EL (cell line): ENCODE measurements around the gene METTL24.
A peak's percentile ranks its signal among the peaks of the same experiment; 100 is the strongest.
"Not testable (repeated sequence)": the region's sequence is repeated elsewhere in the genome, so short reads cannot be mapped to it uniquely, and the experiment has no call there.

Experiments used
- DNase-seq: peaks from one replicate; pipeline ENCODE4 v3.0.0-alpha.2; 2016

METTL24 gene

GRCh38 chr6:110246900-110247546 lies 111.1 kb downstream of the METTL24 start:
- no peak for DNase-seq

- DNase-seq = no peak
Observed at GRCh38 chr6:110246378-110246777, 111.8 kb downstream of the METTL24 start.

- peak; percentile 10 for DNase-seq
Observed at GRCh38 chr6:110244621-110245020, 113.5 kb downstream of the METTL24 start.

GRCh38 chr6:110239526-110240274 lies 118.4 kb downstream of the METTL24 start:
- no peak for DNase-seq

GRCh38 chr6:110236007-110236406 lies 122.1 kb downstream of the METTL24 start:
- DNase-seq = not testable (repeated sequence)

GRCh38 chr6:110233770-110234374 lies 124.3 kb downstream of the METTL24 start:
- DNase-seq = peak; percentile 17

- peak; percentile 54 for DNase-seq
Observed at GRCh38 chr6:110232450-110232849, 125.7 kb downstream of the METTL24 start.

GRCh38 chr6:110226261-110226660 lies 131.9 kb downstream of the METTL24 start:
- no peak for DNase-seq

GRCh38 chr6:110221738-110222137 lies 136.4 kb downstream of the METTL24 start:
- DNase-seq = no peak

GRCh38 chr6:110217266-110217665 lies 140.9 kb downstream of the METTL24 start:
- peak; percentile 57 for DNase-seq

GRCh38 chr6:110216140-110216539 lies 142.0 kb downstream of the METTL24 start:
- DNase-seq = no peak

GRCh38 chr6:110214338-110214737 lies 143.8 kb downstream of the METTL24 start:
- no peak for DNase-seq

GRCh38 chr6:110211753-110212152 lies 146.4 kb downstream of the METTL24 start:
- DNase-seq = no peak

- no peak for DNase-seq
Observed at GRCh38 chr6:110207652-110208051, 150.5 kb downstream of the METTL24 start.

- DNase-seq = no peak
Observed at GRCh38 chr6:110201151-110201884, 156.8 kb downstream of the METTL24 start.

- DNase-seq = no peak
Observed at GRCh38 chr6:110198561-110198960, 159.6 kb downstream of the METTL24 start.

GRCh38 chr6:110196874-110197273 lies 161.3 kb downstream of the METTL24 start:
- DNase-seq = no peak

GRCh38 chr6:110195639-110196038 lies 162.5 kb downstream of the METTL24 start:
- DNase-seq = no peak
